Stimulated activated CD4-positive, alpha-beta T cell treated with anti-CD3 and anti-CD28 coated beads, Interleukin-12 subunit alpha, Interleukin-12 subunit beta, amount 100 ng/mL, for 48 hours (primary cell): Measurements from ENCODE around the gene SLC5A1.
"Not testable (repeated sequence)": the region's sequence is repeated elsewhere in the genome, so short reads cannot be mapped to it uniquely, and the experiment has no call there.

ENCODE experiments used
- DNase-seq, 3 donors: peaks; one replicate each; pipeline ENCODE4 v3.0.0-alpha.2; 2020; ENCODE audit warnings: low read depth in 2 of 3, low spot score in 1 of 3

SLC5A1 gene

GRCh38 chr22:32142600-32142999, 99.5 kb downstream of the SLC5A1 start:
- peak in 1 of 3 donors; percentile 17 for DNase-seq

GRCh38 chr22:32144496-32145274, 101.6 kb downstream of the SLC5A1 start:
- DNase-seq: no peak

- DNase-seq: not testable (repeated sequence)
These were observed 104.1 kb downstream of the SLC5A1 start for GRCh38 chr22:32147128-32147527.

- DNase-seq: not testable (repeated sequence)
These were observed 105.3 kb downstream of the SLC5A1 start for GRCh38 chr22:32148372-32148771.

- not testable (repeated sequence) for DNase-seq
These were observed 107.6 kb downstream of the SLC5A1 start for GRCh38 chr22:32150647-32151046.

- not testable (repeated sequence) for DNase-seq
These were observed 108.6 kb downstream of the SLC5A1 start for GRCh38 chr22:32151641-32152040.

GRCh38 chr22:32154727-32155126, 111.7 kb downstream of the SLC5A1 start:
- not testable (repeated sequence) for DNase-seq

- not testable (repeated sequence) for DNase-seq
These were observed 114.6 kb downstream of the SLC5A1 start for GRCh38 chr22:32157632-32158031.

GRCh38 chr22:32158712-32159533, 115.9 kb downstream of the SLC5A1 start, which contains the start of gene C22orf42:
C22orf42 (minus strand) TSS chr22:32159303; CDS start chr22:32159215, 88 bp downstream.
- no peak for DNase-seq

GRCh38 chr22:32160411-32160810, 117.3 kb downstream of the SLC5A1 start:
- DNase-seq: not testable (repeated sequence)
